Liver (tissue), 9 donors: Measurements from ENCODE around the gene MAL. TPM values are rescaled to one million over a fixed set of nuclear protein-coding genes. Genes with fewer than 3 reads are reported as not detected.

Source experiments
- DNase-seq: peaks from one replicate; pipeline ENCODE4 v3.0.0-alpha.2; 2017; ENCODE audit warnings: low spot score
- H3K27ac ChIP-seq, 2 donors: one replicate each; pipeline ENCODE4 v1.7.0; 2013; ENCODE audit warnings: inconsistent platforms in 2 of 2, low read length in 2 of 2, control low read depth in 1 of 2, low read depth in 1 of 2, mild to moderate bottlenecking in 1 of 2
- H3K27me3 ChIP-seq, 4 donors: one replicate each; pipeline versions ENCODE4 v1.6.1 to v1.7.0; 2013; ENCODE audit warnings: low read length in 3 of 4, inconsistent platforms in 1 of 4, mild to moderate bottlenecking in 1 of 4, moderate library complexity in 1 of 4; ENCODE audit not compliant: control insufficient read depth in 4 of 4, insufficient read depth in 4 of 4
- H3K36me3 ChIP-seq, 4 donors: one replicate each; pipeline versions ENCODE4 v1.6.1 to v1.7.0; 2013; ENCODE audit warnings: low read length in 3 of 4, mild to moderate bottlenecking in 3 of 4, low read depth in 1 of 4, moderate library complexity in 1 of 4; ENCODE audit not compliant: control insufficient read depth in 4 of 4, insufficient read depth in 3 of 4
- H3K4me1 ChIP-seq, 4 donors: one replicate each; pipeline versions ENCODE4 v1.6.1 to v1.7.0; 2013; ENCODE audit warnings: low read length in 3 of 4, mild to moderate bottlenecking in 3 of 4, moderate library complexity in 1 of 4; ENCODE audit not compliant: control insufficient read depth in 4 of 4, insufficient read depth in 4 of 4
- H3K4me3 ChIP-seq, 3 donors: one replicate each; pipeline versions ENCODE4 v1.6.1 to v1.7.0; 2013; ENCODE audit warnings: low read length in 3 of 3, control low read depth in 1 of 3, low read depth in 1 of 3, mild to moderate bottlenecking in 1 of 3
- H3K9ac ChIP-seq, 2 donors: one replicate each; pipeline ENCODE4 v1.7.0; 2013; ENCODE audit warnings: low read length in 2 of 2, mild to moderate bottlenecking in 2 of 2, moderate library complexity in 2 of 2, control low read depth in 1 of 2, low read depth in 1 of 2
- H3K9me3 ChIP-seq, 4 donors: one replicate each; pipeline versions ENCODE4 v1.6.1 to v1.7.0; 2013; ENCODE audit warnings: low read length in 3 of 4; ENCODE audit not compliant: control insufficient read depth in 4 of 4
- CTCF ChIP-seq: fragments of 150-350 bp; IDR thresholded peaks from 2 replicates; pipeline ENCODE4 v1.5.1; 2017; ENCODE audit warnings: improper control_type of control experiment, low read depth, low read length; ENCODE audit not compliant: missing input control
- EGR1 ChIP-seq, 2 donors: IDR thresholded peaks; 2 replicates each; pipeline ENCODE4 v1.6.1; 2016 to 2018; ENCODE audit warnings: antibody characterized with exemption in 2 of 2, low read depth in 2 of 2
- FOXA1 ChIP-seq: IDR thresholded peaks from 2 replicates; pipeline ENCODE4 v1.6.1; 2016; ENCODE audit warnings: antibody characterized with exemption
- FOXA2 ChIP-seq: IDR thresholded peaks from 2 replicates; pipeline ENCODE4 v1.6.1; 2016; ENCODE audit warnings: antibody characterized with exemption
- GABPA ChIP-seq, 2 donors: IDR thresholded peaks in 1 of 2; conservative IDR thresholded peaks in 1 of 2; 2 replicates each; pipeline ENCODE4 v1.6.1; 2016; ENCODE audit warnings: antibody characterized with exemption in 2 of 2, mild to moderate bottlenecking in 1 of 2, moderate library complexity in 1 of 2
- HNF4A ChIP-seq, 2 donors: conservative IDR thresholded peaks; 2 replicates each; pipeline ENCODE4 v1.6.1; 2016; ENCODE audit warnings: antibody characterized with exemption in 2 of 2, mild to moderate bottlenecking in 2 of 2
- HNF4G ChIP-seq: IDR thresholded peaks from 2 replicates; pipeline ENCODE4 v1.6.1; 2016; ENCODE audit warnings: antibody characterized with exemption
- JUND ChIP-seq, 2 donors: IDR thresholded peaks; 2 replicates each; pipeline ENCODE4 v1.6.1; 2016; ENCODE audit warnings: antibody characterized with exemption in 2 of 2
- NR2F2 ChIP-seq: IDR thresholded peaks from 2 replicates; pipeline ENCODE4 v1.6.1; 2016; ENCODE audit warnings: antibody characterized with exemption
- RAD21 ChIP-seq, 2 donors: IDR thresholded peaks; 2 replicates each; pipeline ENCODE4 v1.6.1; 2016; ENCODE audit warnings: antibody characterized with exemption in 2 of 2, mild to moderate bottlenecking in 2 of 2
- REST ChIP-seq: IDR thresholded peaks from 2 replicates; pipeline ENCODE4 v1.6.1; 2016; ENCODE audit warnings: antibody characterized with exemption, mild to moderate bottlenecking
- RXRA ChIP-seq, 2 donors: IDR thresholded peaks; 2 replicates each; pipeline ENCODE4 v1.6.1; 2017 to 2018; ENCODE audit warnings: antibody characterized with exemption in 2 of 2, mild to moderate bottlenecking in 1 of 2
- SP1 ChIP-seq: IDR thresholded peaks from 2 replicates; pipeline ENCODE4 v1.6.1; 2018; ENCODE audit warnings: antibody characterized with exemption, mild to moderate bottlenecking
- TAF1 ChIP-seq: conservative IDR thresholded peaks from 2 replicates; pipeline ENCODE4 v1.6.1; 2016; ENCODE audit warnings: antibody characterized with exemption, mild to moderate bottlenecking
- YY1 ChIP-seq: IDR thresholded peaks from 2 replicates; pipeline ENCODE4 v1.6.1; 2016; ENCODE audit warnings: antibody characterized with exemption, mild to moderate bottlenecking
- WGBS: extraction: QIAGEN DNeasy Blood & Tissue Kit; methylation state at CpG from one replicate; pipeline ENCODE4 v1.1.7; 2013; 5-methylcytosine and 5-hydroxymethylcytosine counted together
- polyA plus RNA-seq, 2 donors: library from polyadenylated mRNA; stranded (reverse) in 1 of 2; unstranded in 1 of 2; fragments of 200-250 nt in 1 of 2; fragments of >200 nt in 1 of 2; fragmentation: Nextera tagmentation in 1 of 2; extraction: Ambion mirVana in 1 of 2; gene quantifications; one replicate each; pipeline versions ENCODE4 v1.2.1 to v1.2.3, GENCODE V29; 2013 to 2015
- total RNA-seq, 2 donors: library from RNA; depleted of rRNA; stranded (reverse); fragments of >200 nt; gene quantifications; one replicate each; pipeline ENCODE4 v1.2.3, GENCODE V29; 2014
- TF ChIP-seq, protein P1 (sequence below): IDR thresholded peaks from 2 replicates; pipeline ENCODE4 v1.6.1; 2016; ENCODE audit warnings: antibody characterized with exemption
- TF ChIP-seq, protein P2 (sequence below): IDR thresholded peaks from 2 replicates; pipeline ENCODE4 v1.6.1; 2016; ENCODE audit warnings: antibody characterized with exemption
- TF ChIP-seq, protein P3 (sequence below): IDR thresholded peaks from 2 replicates; pipeline ENCODE4 v1.6.1; 2016; ENCODE audit warnings: antibody characterized with exemption
- donor health status: healthy.
- donor health status: healthy.
- donor health status: healthy.
- donor health status: healthy.
- donor health status: healthy.

MAL gene
- total and polyA plus RNA-seq, 4 donors = 0.51 TPM; not detected in 3

GRCh38 chr2:95077861-95078603 lies 52.5 kb downstream of the MAL start:
- Histone ChIP-seq H3K4me3 (no peak overlapping the region), H3K27me3 (peaks cover 0 to 3% (median 0%) of the 10 kb centered on the region in 4 donors), H3K9me3 (no peaks in the 10 kb centered on the region), H3K9ac (no peak overlapping the region), H3K4me1 (peaks cover 2 to 8% (median 6%) of the 10 kb centered on the region in 4 donors), H3K27ac (no peak overlapping the region), H3K36me3 (no peaks in the 10 kb centered on the region)
- DNase-seq = no peak
- TF ChIP-seq RAD21 (IDR thresholded peaks at IDR 0.05) (no peak), HNF4G (no peak), SP1 (no peak), REST (no peak), FOXA1 (no peak), JUND (IDR thresholded peaks at IDR 0.05) (no peak), GABPA (IDR thresholded peaks at IDR 0.05 in 1 of 2, conservative IDR thresholded peaks at IDR 0.05 in 1 of 2) (no peak), EGR1 (IDR thresholded peaks at IDR 0.05; ENCODE audit: low read depth in 2 of 2) (no peak), FOXA2 (no peak), YY1 (no peak), NR2F2 (no peak), RXRA (IDR thresholded peaks at IDR 0.05) (no peak), TAF1 (no peak), HNF4A (conservative IDR thresholded peaks at IDR 0.05) (no peak), CTCF (no peak)
- TF ChIP-seq, protein P1, sequence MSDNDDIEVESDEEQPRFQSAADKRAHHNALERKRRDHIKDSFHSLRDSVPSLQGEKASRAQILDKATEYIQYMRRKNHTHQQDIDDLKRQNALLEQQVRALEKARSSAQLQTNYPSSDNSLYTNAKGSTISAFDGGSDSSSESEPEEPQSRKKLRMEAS = no peak
- TF ChIP-seq, protein P2, sequence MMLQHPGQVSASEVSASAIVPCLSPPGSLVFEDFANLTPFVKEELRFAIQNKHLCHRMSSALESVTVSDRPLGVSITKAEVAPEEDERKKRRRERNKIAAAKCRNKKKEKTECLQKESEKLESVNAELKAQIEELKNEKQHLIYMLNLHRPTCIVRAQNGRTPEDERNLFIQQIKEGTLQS = no peak
- TF ChIP-seq, protein P3, sequence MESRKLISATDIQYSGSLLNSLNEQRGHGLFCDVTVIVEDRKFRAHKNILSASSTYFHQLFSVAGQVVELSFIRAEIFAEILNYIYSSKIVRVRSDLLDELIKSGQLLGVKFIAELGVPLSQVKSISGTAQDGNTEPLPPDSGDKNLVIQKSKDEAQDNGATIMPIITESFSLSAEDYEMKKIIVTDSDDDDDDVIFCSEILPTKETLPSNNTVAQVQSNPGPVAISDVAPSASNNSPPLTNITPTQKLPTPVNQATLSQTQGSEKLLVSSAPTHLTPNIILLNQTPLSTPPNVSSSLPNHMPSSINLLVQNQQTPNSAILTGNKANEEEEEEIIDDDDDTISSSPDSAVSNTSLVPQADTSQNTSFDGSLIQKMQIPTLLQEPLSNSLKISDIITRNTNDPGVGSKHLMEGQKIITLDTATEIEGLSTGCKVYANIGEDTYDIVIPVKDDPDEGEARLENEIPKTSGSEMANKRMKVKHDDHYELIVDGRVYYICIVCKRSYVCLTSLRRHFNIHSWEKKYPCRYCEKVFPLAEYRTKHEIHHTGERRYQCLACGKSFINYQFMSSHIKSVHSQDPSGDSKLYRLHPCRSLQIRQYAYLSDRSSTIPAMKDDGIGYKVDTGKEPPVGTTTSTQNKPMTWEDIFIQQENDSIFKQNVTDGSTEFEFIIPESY = no peak
- 83% methylated on average over 10 of the region's 10 CpGs for WGBS
